Cardiac fibroblast (primary cell): ENCODE results near the gene COL5A2.

Experiments used
- DNase-seq, 2 donors: peaks; one replicate each; pipeline versions ENCODE4 v3.0.0 to v3.0.0-alpha.2; 2010; ENCODE audit warnings: low read depth in 2 of 2
- H3K4me3 ChIP-seq, 2 donors: replicated peaks in 1 of 2; 1 replicate in 1 of 2; 2 replicates in 1 of 2; pipeline ENCODE4 v1.5.1; 2011; ENCODE audit warnings: low read depth in 2 of 2, low read length in 2 of 2, mild to moderate bottlenecking in 2 of 2, moderate library complexity in 1 of 2
- TF ChIP-seq, protein P1 (sequence below): IDR thresholded peaks from one replicate; pipeline ENCODE4 v1.5.1; 2011; ENCODE audit warnings: low read depth, mild to moderate bottlenecking, low read length, inconsistent platforms

COL5A2 gene

DNA sequence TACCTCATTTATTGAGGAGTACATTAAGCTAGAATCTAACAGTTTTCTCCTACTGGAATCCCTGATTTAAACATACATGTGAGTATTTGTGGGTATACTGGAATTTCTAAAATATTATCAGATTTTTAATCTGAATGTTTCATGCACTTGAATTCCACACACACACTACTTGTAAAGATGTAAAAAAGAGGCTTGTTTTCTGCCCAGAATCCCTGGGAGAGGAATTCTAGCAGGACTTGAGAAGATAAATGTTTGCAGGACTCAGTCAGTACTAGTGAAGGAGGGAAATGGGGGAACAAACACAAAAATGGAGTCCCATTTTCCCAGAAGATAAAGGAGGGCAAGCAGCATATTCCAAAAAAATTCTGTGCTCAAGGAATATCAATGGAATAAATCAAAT lies 17.0 kb downstream of the COL5A2 start:
- TF ChIP-seq, protein P1, sequence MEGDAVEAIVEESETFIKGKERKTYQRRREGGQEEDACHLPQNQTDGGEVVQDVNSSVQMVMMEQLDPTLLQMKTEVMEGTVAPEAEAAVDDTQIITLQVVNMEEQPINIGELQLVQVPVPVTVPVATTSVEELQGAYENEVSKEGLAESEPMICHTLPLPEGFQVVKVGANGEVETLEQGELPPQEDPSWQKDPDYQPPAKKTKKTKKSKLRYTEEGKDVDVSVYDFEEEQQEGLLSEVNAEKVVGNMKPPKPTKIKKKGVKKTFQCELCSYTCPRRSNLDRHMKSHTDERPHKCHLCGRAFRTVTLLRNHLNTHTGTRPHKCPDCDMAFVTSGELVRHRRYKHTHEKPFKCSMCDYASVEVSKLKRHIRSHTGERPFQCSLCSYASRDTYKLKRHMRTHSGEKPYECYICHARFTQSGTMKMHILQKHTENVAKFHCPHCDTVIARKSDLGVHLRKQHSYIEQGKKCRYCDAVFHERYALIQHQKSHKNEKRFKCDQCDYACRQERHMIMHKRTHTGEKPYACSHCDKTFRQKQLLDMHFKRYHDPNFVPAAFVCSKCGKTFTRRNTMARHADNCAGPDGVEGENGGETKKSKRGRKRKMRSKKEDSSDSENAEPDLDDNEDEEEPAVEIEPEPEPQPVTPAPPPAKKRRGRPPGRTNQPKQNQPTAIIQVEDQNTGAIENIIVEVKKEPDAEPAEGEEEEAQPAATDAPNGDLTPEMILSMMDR: no peak
- no peak overlapping the region for H3K4me3 ChIP-seq
- DNase-seq: no peak

GRCh38 chr2:189161894-189162293 lies 17.7 kb downstream of the COL5A2 start:
- DNase-seq: no peak
- TF ChIP-seq, protein P1: no peak
- no peak overlapping the region for H3K4me3 ChIP-seq

DNA sequence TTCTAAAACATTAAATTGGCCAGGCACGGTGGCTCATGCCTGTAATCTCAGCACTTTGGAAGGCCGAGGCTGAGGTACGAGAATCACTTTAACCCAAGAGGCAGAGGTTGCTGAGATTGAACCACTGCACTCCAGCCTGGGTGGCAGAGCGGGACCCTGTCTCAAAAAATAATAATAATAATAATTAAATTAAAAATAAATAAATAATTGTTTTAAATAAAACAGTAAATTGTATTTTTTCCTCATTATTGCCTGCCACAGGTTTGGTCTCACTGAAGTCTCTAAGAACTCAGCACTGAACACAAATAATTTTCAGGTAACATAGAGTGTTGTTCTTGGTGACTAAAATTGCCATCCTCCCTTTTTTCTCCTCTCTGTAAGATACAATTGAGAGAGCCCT lies 19.8 kb downstream of the COL5A2 start:
- TF ChIP-seq, protein P1: no peak
- H3K4me3 ChIP-seq: no peak overlapping the region
- DNase-seq: no peak

GRCh38 chr2:189159273-189159672 lies 20.3 kb downstream of the COL5A2 start:
- no peak for DNase-seq
- no peak overlapping the region for H3K4me3 ChIP-seq
- TF ChIP-seq, protein P1: no peak

DNA sequence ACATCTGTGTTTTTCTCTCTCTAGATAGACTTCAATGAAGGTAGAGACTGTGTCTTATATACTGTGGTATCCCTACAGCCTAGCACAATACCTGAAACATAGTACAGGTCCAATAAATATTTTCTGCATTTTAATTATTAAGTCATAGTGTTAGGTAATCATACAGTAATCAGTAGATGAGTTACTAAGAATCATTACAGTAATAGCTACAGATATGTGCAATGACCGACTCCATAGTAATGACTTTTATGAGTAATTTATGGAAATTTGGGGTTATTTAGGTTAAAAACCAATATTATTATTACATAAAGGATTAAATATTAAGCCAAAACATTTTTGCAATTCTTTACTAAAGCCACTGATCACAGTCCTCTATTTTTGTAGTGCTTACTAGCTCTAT lies 21.6 kb downstream of the COL5A2 start:
- H3K4me3 ChIP-seq: no peak overlapping the region
- TF ChIP-seq, protein P1: no peak
- no peak for DNase-seq

GRCh38 chr2:189157456-189157855 lies 22.1 kb downstream of the COL5A2 start:
- no peak for DNase-seq
- TF ChIP-seq, protein P1: no peak
- H3K4me3 ChIP-seq: no peak overlapping the region

DNA sequence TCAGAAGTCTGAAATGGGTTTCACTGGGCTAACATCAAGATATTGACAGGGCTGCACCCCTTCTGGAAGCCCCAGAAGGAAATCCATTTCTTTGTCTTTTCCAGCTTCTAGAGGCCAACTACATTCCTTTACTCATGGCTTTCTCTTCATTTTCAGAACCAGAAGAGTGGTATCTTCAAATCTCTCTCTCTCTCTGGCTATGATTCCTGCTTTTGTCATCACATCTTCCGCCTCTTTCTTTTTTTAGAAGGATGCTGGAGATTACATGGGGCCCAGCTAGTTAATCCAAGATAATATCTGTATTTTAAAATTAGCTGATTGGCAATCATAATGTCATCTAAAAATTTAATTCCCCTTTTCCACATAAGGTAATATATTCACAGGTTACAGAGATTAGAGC lies 23.8 kb downstream of the COL5A2 start:
- no peak for DNase-seq
- H3K4me3 ChIP-seq: no peak overlapping the region
- TF ChIP-seq, protein P1: no peak
